Stimulated activated CD8-positive, alpha-beta memory T cell treated with anti-CD3 and anti-CD28 coated beads, Interleukin-4, amount 100 ng/mL, for 1 hour (primary cell): ENCODE measurements around the gene ZDHHC14.

ENCODE experiments used
- DNase-seq, 2 donors: peaks; one replicate each; pipeline ENCODE4 v3.0.0-alpha.2; 2020; ENCODE audit warnings: low read depth in 2 of 2, low spot score in 1 of 2

Gene ZDHHC14

GRCh38 chr6:157638779-157639178 is 257.8 kb downstream of the ZDHHC14 start:
- no peak for DNase-seq

GRCh38 chr6:157640746-157641451 is 259.9 kb downstream of the ZDHHC14 start:
- DNase-seq, result no peak

- no peak for DNase-seq
These were observed 260.8 kb downstream of the ZDHHC14 start for GRCh38 chr6:157641837-157642236.

- no peak for DNase-seq
These were observed 261.7 kb downstream of the ZDHHC14 start for GRCh38 chr6:157642736-157643135.

- no peak for DNase-seq
These were observed 263.2 kb downstream of the ZDHHC14 start for GRCh38 chr6:157644043-157644810.

- DNase-seq, result no peak
These were observed 264.3 kb downstream of the ZDHHC14 start for GRCh38 chr6:157645201-157645795.

GRCh38 chr6:157646012-157646411 is 265.0 kb downstream of the ZDHHC14 start:
- DNase-seq, result no peak

- no peak for DNase-seq
These were observed 266.4 kb downstream of the ZDHHC14 start for GRCh38 chr6:157647261-157647915.

- DNase-seq, result no peak
These were observed 267.6 kb downstream of the ZDHHC14 start for GRCh38 chr6:157648561-157648960.

- DNase-seq, result no peak
These were observed 268.6 kb downstream of the ZDHHC14 start for GRCh38 chr6:157649311-157650260.

- DNase-seq, result no peak
These were observed 269.3 kb downstream of the ZDHHC14 start for GRCh38 chr6:157650261-157650640.

GRCh38 chr6:157650801-157651200 is 269.8 kb downstream of the ZDHHC14 start:
- DNase-seq, result no peak

GRCh38 chr6:157651731-157652490 is 270.9 kb downstream of the ZDHHC14 start:
- DNase-seq, result no peak

- DNase-seq, result no peak
These were observed 271.8 kb downstream of the ZDHHC14 start for GRCh38 chr6:157652601-157653363.

GRCh38 chr6:157653521-157653920 is 272.5 kb downstream of the ZDHHC14 start:
- DNase-seq, result no peak

- DNase-seq, result no peak
These were observed 274.1 kb downstream of the ZDHHC14 start for GRCh38 chr6:157655139-157655538.

GRCh38 chr6:157656437-157656997 is 275.5 kb downstream of the ZDHHC14 start:
- no peak for DNase-seq

GRCh38 chr6:157657754-157658153 is 276.8 kb downstream of the ZDHHC14 start:
- no peak for DNase-seq

GRCh38 chr6:157658301-157658700 is 277.3 kb downstream of the ZDHHC14 start:
- no peak for DNase-seq
